MCF 10A (cell line): ENCODE measurements around the gene SLC35E3. TPM values are rescaled to one million over a fixed set of nuclear protein-coding genes. Genes with fewer than 3 reads are reported as not detected.

Source experiments
- Bru-seq: library from RNA; stranded (reverse); fragments of 400-500 nt; gene quantifications from one replicate; lab custom pipeline; 2021; lab: Mats Ljungman, UMichigan
- BruChase-seq, 2 experiments: library from RNA; stranded (reverse); fragments of 400-500 nt; gene quantifications; one replicate each; lab custom pipeline; 2021; lab: Mats Ljungman, UMichigan
- BruUV-seq: library from RNA; stranded (reverse); fragments of 400-500 nt; replicated peaks from 2 replicates; lab custom pipeline; 2021; lab: Mats Ljungman, UMichigan
- CTCF ChIA-PET: fragments of 300-600 bp; sonication (Branson Sonifier 250); formaldehyde crosslinking; extraction: SDS; loops from one replicate; lab custom pipeline; 2021; ENCODE audit warnings: antibody characterized with exemption, inconsistent platforms; lab: Yijun Ruan, JAX
- POLR2A ChIA-PET: fragments of 300-600, 350-650 bp; sonication (Branson Sonifier 250); formaldehyde crosslinking; extraction: SDS; loops from one replicate; lab custom pipeline; 2020; ENCODE audit warnings: antibody characterized with exemption, inconsistent platforms; lab: Yijun Ruan, JAX
- DNase-seq: peaks from one replicate; pipeline ENCODE4 v3.0.0-alpha.2; 2018; ENCODE audit not compliant: unreplicated experiment
- H3K27ac Mint-ChIP-seq: one replicate; pipeline ENCODE4 v1.8.0; 2022; ENCODE audit warnings: mild to moderate bottlenecking, low read depth, mixed read lengths; ENCODE audit not compliant: unreplicated experiment
- H3K27me3 Mint-ChIP-seq: one replicate; pipeline ENCODE4 v1.8.0; 2022; ENCODE audit warnings: mixed read lengths; ENCODE audit not compliant: insufficient read depth, unreplicated experiment
- H3K36me3 Mint-ChIP-seq: one replicate; pipeline ENCODE4 v1.8.0; 2022; ENCODE audit warnings: mild to moderate bottlenecking, moderate library complexity, mixed read lengths; ENCODE audit not compliant: insufficient read depth, unreplicated experiment
- H3K4me1 Mint-ChIP-seq: one replicate; pipeline ENCODE4 v1.8.0; 2022; ENCODE audit warnings: mixed read lengths; ENCODE audit not compliant: insufficient read depth, unreplicated experiment
- H3K4me3 Mint-ChIP-seq: one replicate; pipeline ENCODE4 v1.8.0; 2022; ENCODE audit warnings: mild to moderate bottlenecking, moderate library complexity, mixed read lengths; ENCODE audit not compliant: unreplicated experiment
- H3K9me3 Mint-ChIP-seq: one replicate; pipeline ENCODE4 v1.8.0; 2022; ENCODE audit warnings: mixed read lengths; ENCODE audit not compliant: unreplicated experiment
- intact Hi-C: fragments of 100-400 bp; cut with micrococcal nuclease; formaldehyde crosslinking; loops from 2 replicates; pipeline ENCODE4 v1.14.1; 2022
- long read RNA-seq: library from polyadenylated mRNA; stranded (forward); transcript quantifications from one replicate; pipeline ENCODE4 v2.0.0, GENCODE V29; 2022
- total RNA-seq: library from RNA; stranded (reverse); gene quantifications from 2 replicates; pipeline ENCODE4 v1.2.3, GENCODE V29; 2022
- TF ChIP-seq, protein P1 (sequence below): fragments of 200-600 bp; IDR thresholded peaks from one replicate; pipeline ENCODE4 v1.8.0; 2022; ENCODE audit warnings: antibody characterized with exemption, mild to moderate bottlenecking; ENCODE audit not compliant: unreplicated experiment

The SLC35E3 gene
- total RNA-seq (7.3 and 7.6 TPM in 2 replicates), Bru-seq, nascent RNA (percentile 62 among the genes with signal in this experiment), BruChase-seq, experiment 1, labeled RNA remaining after a 6-hour chase (percentile 72 among the genes with signal in this experiment), BruChase-seq, experiment 2, labeled RNA remaining after a 2-hour chase (percentile 74 among the genes with signal in this experiment)
- long read RNA-seq, full-length matches to known transcripts, result 24 of 31 reads
- long read RNA-seq, partial matches to known transcripts, result 3 of 31 reads
- long read RNA-seq, other reads (novel, unspliced or antisense), result 4 of 31 reads

DNA sequence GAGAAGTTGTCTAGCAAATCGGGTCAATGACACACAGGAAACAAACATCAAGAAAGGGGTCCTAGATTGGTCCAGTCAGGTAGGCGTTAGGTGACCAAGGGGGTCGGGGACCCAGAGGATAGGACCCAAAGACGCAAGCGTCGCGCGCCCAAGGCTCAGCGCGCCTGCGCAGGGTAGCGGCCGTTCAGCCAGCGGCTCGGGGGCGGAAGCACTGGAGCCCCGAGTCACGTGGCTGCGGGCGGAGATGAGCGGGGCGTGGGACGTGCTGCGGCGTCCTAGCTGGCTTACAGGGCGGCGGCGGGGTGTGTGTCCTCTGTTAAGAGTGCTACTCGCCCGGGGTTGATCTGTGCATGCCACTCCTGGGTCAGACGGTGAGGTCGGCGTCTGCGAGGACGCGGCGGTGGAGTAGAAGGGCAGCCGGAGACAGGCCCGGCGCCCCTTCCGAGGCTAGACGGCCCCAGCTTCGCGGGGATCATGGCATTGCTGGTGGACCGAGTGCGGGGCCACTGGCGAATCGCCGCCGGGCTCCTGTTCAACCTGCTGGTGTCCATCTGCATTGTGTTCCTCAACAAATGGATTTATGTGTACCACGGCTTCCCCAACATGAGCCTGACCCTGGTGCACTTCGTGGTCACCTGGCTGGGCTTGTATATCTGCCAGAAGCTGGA, at the start of gene SLC35E3:
Gene SLC35E3, plus strand, starts transcription at position 273 of the 668 bp plus-strand sequence. Its CDS starts 202 bp downstream, at position 475.
- CTCF ChIA-PET, result interaction anchor here (0.9 to 1.5 kb wide), 11 partner anchors 14 to 572 kb away, joined by 3 to 7 read pairs (median 4); partner anchors contain the start of gene MDM2
- intact Hi-C loops, result loop anchor here (1.0 to 5.0 kb wide), 4 partner anchors 39 to 387 kb away; no protein-coding TSS in a partner anchor

DNA sequence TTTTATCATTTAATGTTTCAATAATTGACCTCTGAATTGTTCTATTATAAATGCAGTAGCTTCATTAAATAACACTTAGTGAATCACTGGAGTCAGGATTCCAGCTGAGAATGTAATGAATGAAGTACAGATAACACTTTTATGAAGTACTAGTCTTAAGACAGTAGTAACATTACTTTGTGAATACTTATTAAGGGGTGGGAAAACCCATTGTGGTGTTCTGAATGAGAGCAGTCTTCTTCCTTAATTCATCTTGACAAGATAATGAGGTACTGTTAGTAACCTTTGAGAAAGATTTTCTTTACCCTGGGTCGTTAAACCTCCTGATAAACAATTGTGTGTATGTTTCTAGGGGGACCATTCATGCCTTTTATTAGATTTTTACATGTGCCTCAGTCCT, 46.5 kb upstream of the SLC35E3 start:
- H3K27ac Mint-ChIP-seq, result no peak overlapping the region
- no peaks in the 10 kb centered on the region for H3K27me3 Mint-ChIP-seq
- CTCF ChIA-PET, result interaction anchor here (0.5 to 0.6 kb wide), 2 partner anchors 10 to 131 kb away, joined by 3 to 4 read pairs; no protein-coding TSS in a partner anchor

More for the DNA sequence above, at the start of gene SLC35E3:
- Mint-ChIP-seq H3K36me3 (peaks cover 31% of the 10 kb centered on the region), H3K9me3 (no peaks in the 10 kb centered on the region), H3K4me1 (peaks cover 23% of the 10 kb centered on the region), H3K27ac (peak within 1 kb of the TSS; percentile 78), H3K27me3 (no peaks in the 10 kb centered on the region), H3K4me3 (peak within 1 kb of the TSS; percentile 96)
- DNase-seq, result peak; percentile 94
- TF ChIP-seq, protein P1, sequence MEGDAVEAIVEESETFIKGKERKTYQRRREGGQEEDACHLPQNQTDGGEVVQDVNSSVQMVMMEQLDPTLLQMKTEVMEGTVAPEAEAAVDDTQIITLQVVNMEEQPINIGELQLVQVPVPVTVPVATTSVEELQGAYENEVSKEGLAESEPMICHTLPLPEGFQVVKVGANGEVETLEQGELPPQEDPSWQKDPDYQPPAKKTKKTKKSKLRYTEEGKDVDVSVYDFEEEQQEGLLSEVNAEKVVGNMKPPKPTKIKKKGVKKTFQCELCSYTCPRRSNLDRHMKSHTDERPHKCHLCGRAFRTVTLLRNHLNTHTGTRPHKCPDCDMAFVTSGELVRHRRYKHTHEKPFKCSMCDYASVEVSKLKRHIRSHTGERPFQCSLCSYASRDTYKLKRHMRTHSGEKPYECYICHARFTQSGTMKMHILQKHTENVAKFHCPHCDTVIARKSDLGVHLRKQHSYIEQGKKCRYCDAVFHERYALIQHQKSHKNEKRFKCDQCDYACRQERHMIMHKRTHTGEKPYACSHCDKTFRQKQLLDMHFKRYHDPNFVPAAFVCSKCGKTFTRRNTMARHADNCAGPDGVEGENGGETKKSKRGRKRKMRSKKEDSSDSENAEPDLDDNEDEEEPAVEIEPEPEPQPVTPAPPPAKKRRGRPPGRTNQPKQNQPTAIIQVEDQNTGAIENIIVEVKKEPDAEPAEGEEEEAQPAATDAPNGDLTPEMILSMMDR, result no peak
- TSS peak; percentile 56 for BruUV-seq
- POLR2A ChIA-PET, result interaction anchor here (0.6 to 2.8 kb wide), 32 partner anchors 10 to 415 kb away, joined by 3 to 106 read pairs (median 4); partner anchors contain the start of genes MDM2, NUP107 and RAP1B

DNA sequence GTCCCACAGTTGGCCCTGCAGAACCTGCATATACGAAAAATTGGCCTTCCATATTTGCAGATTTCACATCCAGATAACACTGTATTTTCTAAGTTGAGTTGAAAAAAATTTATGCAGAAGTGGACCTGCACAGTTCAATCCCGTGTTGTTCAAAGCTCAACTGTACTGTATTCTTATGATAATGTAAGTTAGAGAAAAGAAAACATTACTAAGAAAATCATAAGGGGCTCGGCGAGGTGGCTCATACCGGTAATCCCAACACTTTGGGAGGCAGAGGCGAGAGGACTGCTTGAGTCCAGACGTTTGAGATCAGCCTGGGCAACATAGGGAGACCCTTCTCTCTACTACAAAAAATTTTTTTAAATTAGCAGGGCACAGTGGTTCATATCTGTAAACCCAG, 18.2 kb upstream of the SLC35E3 start:
- H3K36me3 Mint-ChIP-seq, result peaks cover 65% of the 10 kb centered on the region
- CTCF ChIA-PET, result interaction anchor here (1.4 kb wide), 1 partner anchor 368 kb away, joined by 5 read pairs; no protein-coding TSS in a partner anchor
- H3K4me1 Mint-ChIP-seq, result no peaks in the 10 kb centered on the region

More for the DNA sequence above, 46.5 kb upstream of the SLC35E3 start:
- Mint-ChIP-seq H3K9me3 (no peaks in the 10 kb centered on the region), H3K36me3 (peaks cover 88% of the 10 kb centered on the region), H3K4me1 (no peaks in the 10 kb centered on the region), H3K4me3 (no peak overlapping the region)
- POLR2A ChIA-PET, result no interaction called here
- no peak for DNase-seq
- TF ChIP-seq, protein P1, result no peak
- BruUV-seq, result no TSS peak
- intact Hi-C loops, result no loop called here

More for the DNA sequence above, 18.2 kb upstream of the SLC35E3 start:
- Mint-ChIP-seq H3K27ac (no peak overlapping the region), H3K27me3 (no peaks in the 10 kb centered on the region), H3K9me3 (no peaks in the 10 kb centered on the region), H3K4me3 (no peak overlapping the region)
- BruUV-seq, result no TSS peak
- DNase-seq, result no peak
- POLR2A ChIA-PET, result no interaction called here
- TF ChIP-seq, protein P1, result no peak
- intact Hi-C loops, result no loop called here
